GM12878 (cell line): ENCODE results near the gene HMGCL. TPM values are rescaled to one million over a fixed set of nuclear protein-coding genes. Genes with fewer than 3 reads are reported as not detected.

Source experiments
- BACH1 ChIP-seq: fragments of 450-650 bp; IDR thresholded peaks from 2 replicates; pipeline ENCODE4 v1.6.1; 2017; ENCODE audit warnings: mild to moderate bottlenecking, borderline replicate concordance
- CBX5 ChIP-seq: sonication (generic); IDR thresholded peaks from 2 replicates; pipeline ENCODE4 v1.6.1; 2016; ENCODE audit warnings: low read depth, moderate library complexity, mild to moderate bottlenecking, inconsistent platforms
- CHD2 ChIP-seq: IDR thresholded peaks from 2 replicates; pipeline ENCODE4 v1.6.1; 2011; ENCODE audit warnings: low read depth, low read length, improper control_type of control experiment, borderline replicate concordance
- ETV6 ChIP-seq, 2 experiments: fragments of 450-650 bp in 1 of 2; IDR thresholded peaks in 1 of 2; conservative IDR thresholded peaks in 1 of 2; 2 replicates each; pipeline ENCODE4 v1.6.1; 2014; ENCODE audit warnings: antibody characterized with exemption in 1 of 2, borderline replicate concordance in 1 of 2, low read depth in 1 of 2, mild to moderate bottlenecking in 1 of 2, moderate library complexity in 1 of 2
- JUNB ChIP-seq: IDR thresholded peaks from 2 replicates; pipeline ENCODE4 v1.6.1; 2016; ENCODE audit warnings: antibody characterized with exemption, mild to moderate bottlenecking
- MYC ChIP-seq: IDR thresholded peaks from 2 replicates; pipeline ENCODE4 v1.6.1; 2011; ENCODE audit warnings: mild to moderate bottlenecking, low read length, moderate library complexity, inconsistent platforms; ENCODE audit not compliant: insufficient read depth, insufficient replicate concordance, insufficient read length, severe bottlenecking
- NFXL1 ChIP-seq: fragments of 450-650 bp; IDR thresholded peaks from 2 replicates; pipeline ENCODE4 v1.6.1; 2017; ENCODE audit warnings: antibody characterized with exemption, mild to moderate bottlenecking, borderline replicate concordance
- NFYB ChIP-seq: IDR thresholded peaks from 2 replicates; pipeline ENCODE4 v1.6.1; 2011; ENCODE audit warnings: low read depth, mild to moderate bottlenecking, low read length, improper control_type of control experiment, moderate library complexity; ENCODE audit not compliant: insufficient read depth
- SIN3A ChIP-seq: IDR thresholded peaks from 2 replicates; pipeline ENCODE4 v1.6.1; 2012; ENCODE audit warnings: low read depth, low read length, improper control_type of control experiment
- SMARCA5 ChIP-seq: fragments of 450-650 bp; IDR thresholded peaks from 2 replicates; pipeline ENCODE4 v1.6.1; 2017; ENCODE audit warnings: mild to moderate bottlenecking
- SP1 ChIP-seq: IDR thresholded peaks from one replicate; pipeline ENCODE4 v1.6.1; 2011; ENCODE audit warnings: low read depth, low read length
- SREBF1 ChIP-seq: IDR thresholded peaks from 2 replicates; pipeline ENCODE4 v1.6.1; 2012; ENCODE audit warnings: mild to moderate bottlenecking, low read length
- SUZ12 ChIP-seq: fragments of 200-600 bp; sonication (generic); IDR thresholded peaks from one replicate; pipeline ENCODE4 v1.6.1; 2018; ENCODE audit warnings: antibody characterized with exemption, mild to moderate bottlenecking; ENCODE audit not compliant: unreplicated experiment
- TAF1 ChIP-seq: IDR thresholded peaks from 2 replicates; pipeline ENCODE4 v1.6.1; 2011; ENCODE audit warnings: mild to moderate bottlenecking, low read depth, low read length, borderline replicate concordance
- TCF7 ChIP-seq: IDR thresholded peaks from 2 replicates; pipeline ENCODE4 v1.6.1; 2014; ENCODE audit warnings: antibody characterized with exemption, borderline replicate concordance
- YY1 ChIP-seq: IDR thresholded peaks from 2 replicates; pipeline ENCODE4 v1.6.1; 2011; ENCODE audit warnings: low read depth, mild to moderate bottlenecking, low read length
- ZBED1 ChIP-seq: IDR thresholded peaks from 2 replicates; pipeline ENCODE4 v1.6.1; 2016; ENCODE audit warnings: borderline replicate concordance
- ZNF274 ChIP-seq: IDR thresholded peaks from one replicate; pipeline ENCODE4 v1.8.0; 2011; ENCODE audit not compliant: insufficient read length, insufficient read depth
- polyA plus RNA-seq, 11 experiments: library from polyadenylated mRNA; depleted of rRNA in 4 of 11; unstranded in 6 of 11; stranded (reverse) in 5 of 11; fragments of >200 nt; fragmentation: Nextera tagmentation in 4 of 11; fragmentation: Illumina TruSeq in 1 of 11; extraction: Ambion mirVana in 4 of 11; extraction: Trizol in 1 of 11; gene quantifications; 1 replicate in 1 of 11; 2 replicates in 10 of 11; pipeline versions ENCODE4 v1.2.1 to v1.2.3, GENCODE V29; 2011 to 2016; ENCODE audit warnings: inconsistent platforms in 2 of 11, missing spikeins in 2 of 11, low read depth in 1 of 11
- total RNA-seq, 4 experiments: library from RNA; depleted of rRNA in 3 of 4; stranded (reverse); fragments of >200 nt in 3 of 4; fragmentation: Illumina TruSeq in 1 of 4; extraction: Trizol in 1 of 4; gene quantifications; 2 replicates each; pipeline versions ENCODE4 v1.2.1 to v1.2.3, GENCODE V29; 2013 to 2021
- TF ChIP-seq, protein P1 (sequence below): fragments of 450-650 bp; formaldehyde crosslinking; IDR thresholded peaks from 2 replicates; pipeline ENCODE4 v1.4.0; 2020; ENCODE audit warnings: mild to moderate bottlenecking, moderate library complexity
- TF ChIP-seq, protein P2 (sequence below): fragments of 450-650 bp; IDR thresholded peaks from 2 replicates; pipeline ENCODE4 v1.6.1; 2018; ENCODE audit warnings: mild to moderate bottlenecking, low read depth, moderate library complexity; ENCODE audit not compliant: partially characterized antibody
- TF ChIP-seq, protein P3 (sequence below): fragments of 450-650 bp; formaldehyde crosslinking; IDR thresholded peaks from 2 replicates; pipeline ENCODE4 v1.5.0; 2022; ENCODE audit warnings: mild to moderate bottlenecking, missing genetic modification characterization

HMGCL gene
- total and polyA plus RNA-seq, 10 of the 15 experiments (the other 5 are each of a cell fraction or from before 2014, with no cell fraction given): 29.4 to 127 (median 36.4) TPM

DNA sequence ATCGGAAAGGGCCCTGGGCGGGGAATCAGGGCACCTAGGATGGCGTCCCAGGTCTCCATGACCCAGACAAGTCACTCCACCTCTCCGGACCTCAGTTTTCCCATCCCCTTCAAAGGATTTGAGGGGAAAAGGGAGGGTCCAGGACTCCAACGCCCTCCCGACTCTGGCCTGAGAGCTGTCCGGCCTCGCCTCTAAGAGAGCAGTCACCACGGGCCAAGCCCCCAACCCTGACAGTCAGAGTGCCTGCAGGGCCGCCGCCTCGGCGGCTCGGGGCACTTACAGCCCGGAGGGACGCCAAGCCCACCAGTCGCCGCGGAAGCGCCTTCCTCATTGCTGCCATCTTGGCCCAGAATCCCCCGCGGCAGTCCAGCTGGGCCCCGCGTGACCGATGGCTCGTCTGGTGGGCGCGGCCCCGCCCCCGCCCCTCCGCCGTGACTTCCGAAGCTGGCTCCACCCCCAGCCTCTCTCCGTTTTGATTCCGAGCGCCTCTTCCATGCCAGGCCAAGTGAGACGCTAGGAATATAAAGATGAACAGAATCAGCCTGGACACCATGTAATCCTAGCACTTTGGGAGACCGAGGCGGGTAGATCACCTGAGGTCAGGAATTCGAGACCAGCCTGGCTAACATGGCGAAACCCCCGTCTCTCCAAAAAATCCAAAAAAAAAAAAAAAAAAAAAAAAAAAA is at the start of gene HMGCL (continued):
- TF ChIP-seq, protein P1, sequence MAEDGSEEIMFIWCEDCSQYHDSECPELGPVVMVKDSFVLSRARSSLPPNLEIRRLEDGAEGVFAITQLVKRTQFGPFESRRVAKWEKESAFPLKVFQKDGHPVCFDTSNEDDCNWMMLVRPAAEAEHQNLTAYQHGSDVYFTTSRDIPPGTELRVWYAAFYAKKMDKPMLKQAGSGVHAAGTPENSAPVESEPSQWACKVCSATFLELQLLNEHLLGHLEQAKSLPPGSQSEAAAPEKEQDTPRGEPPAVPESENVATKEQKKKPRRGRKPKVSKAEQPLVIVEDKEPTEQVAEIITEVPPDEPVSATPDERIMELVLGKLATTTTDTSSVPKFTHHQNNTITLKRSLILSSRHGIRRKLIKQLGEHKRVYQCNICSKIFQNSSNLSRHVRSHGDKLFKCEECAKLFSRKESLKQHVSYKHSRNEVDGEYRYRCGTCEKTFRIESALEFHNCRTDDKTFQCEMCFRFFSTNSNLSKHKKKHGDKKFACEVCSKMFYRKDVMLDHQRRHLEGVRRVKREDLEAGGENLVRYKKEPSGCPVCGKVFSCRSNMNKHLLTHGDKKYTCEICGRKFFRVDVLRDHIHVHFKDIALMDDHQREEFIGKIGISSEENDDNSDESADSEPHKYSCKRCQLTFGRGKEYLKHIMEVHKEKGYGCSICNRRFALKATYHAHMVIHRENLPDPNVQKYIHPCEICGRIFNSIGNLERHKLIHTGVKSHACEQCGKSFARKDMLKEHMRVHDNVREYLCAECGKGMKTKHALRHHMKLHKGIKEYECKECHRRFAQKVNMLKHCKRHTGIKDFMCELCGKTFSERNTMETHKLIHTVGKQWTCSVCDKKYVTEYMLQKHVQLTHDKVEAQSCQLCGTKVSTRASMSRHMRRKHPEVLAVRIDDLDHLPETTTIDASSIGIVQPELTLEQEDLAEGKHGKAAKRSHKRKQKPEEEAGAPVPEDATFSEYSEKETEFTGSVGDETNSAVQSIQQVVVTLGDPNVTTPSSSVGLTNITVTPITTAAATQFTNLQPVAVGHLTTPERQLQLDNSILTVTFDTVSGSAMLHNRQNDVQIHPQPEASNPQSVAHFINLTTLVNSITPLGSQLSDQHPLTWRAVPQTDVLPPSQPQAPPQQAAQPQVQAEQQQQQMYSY (CRISPR knock-in tag): no peak
- TF ChIP-seq BACH1: peak; percentile 80
- TF ChIP-seq TAF1: peak; percentile 98
- no peak for TF ChIP-seq SUZ12
- TF ChIP-seq TCF7: no peak
- no peak for TF ChIP-seq JUNB
- TF ChIP-seq SIN3A: peak; percentile 82; the same call in 1 of the 2 replicates
- TF ChIP-seq ZNF274: no peak
- TF ChIP-seq ZBED1: no peak
- peak; percentile 99 for TF ChIP-seq YY1
- no peak for TF ChIP-seq ETV6 (conservative IDR thresholded peaks at IDR 0.05 in 1 of 2, IDR thresholded peaks at IDR 0.05 in 1 of 2; ENCODE audit: borderline replicate concordance in 1 of 2, low read depth in 1 of 2)
- no peak for TF ChIP-seq CBX5
- peak; percentile 52 for TF ChIP-seq SP1
- no peak for TF ChIP-seq MYC
- 0 out of 2 replicates have a peak, but pooled peaks have one; percentile 18 for TF ChIP-seq SREBF1
- peak; percentile 76; the same call in 1 of the 2 replicates for TF ChIP-seq SMARCA5
- TF ChIP-seq, protein P2, sequence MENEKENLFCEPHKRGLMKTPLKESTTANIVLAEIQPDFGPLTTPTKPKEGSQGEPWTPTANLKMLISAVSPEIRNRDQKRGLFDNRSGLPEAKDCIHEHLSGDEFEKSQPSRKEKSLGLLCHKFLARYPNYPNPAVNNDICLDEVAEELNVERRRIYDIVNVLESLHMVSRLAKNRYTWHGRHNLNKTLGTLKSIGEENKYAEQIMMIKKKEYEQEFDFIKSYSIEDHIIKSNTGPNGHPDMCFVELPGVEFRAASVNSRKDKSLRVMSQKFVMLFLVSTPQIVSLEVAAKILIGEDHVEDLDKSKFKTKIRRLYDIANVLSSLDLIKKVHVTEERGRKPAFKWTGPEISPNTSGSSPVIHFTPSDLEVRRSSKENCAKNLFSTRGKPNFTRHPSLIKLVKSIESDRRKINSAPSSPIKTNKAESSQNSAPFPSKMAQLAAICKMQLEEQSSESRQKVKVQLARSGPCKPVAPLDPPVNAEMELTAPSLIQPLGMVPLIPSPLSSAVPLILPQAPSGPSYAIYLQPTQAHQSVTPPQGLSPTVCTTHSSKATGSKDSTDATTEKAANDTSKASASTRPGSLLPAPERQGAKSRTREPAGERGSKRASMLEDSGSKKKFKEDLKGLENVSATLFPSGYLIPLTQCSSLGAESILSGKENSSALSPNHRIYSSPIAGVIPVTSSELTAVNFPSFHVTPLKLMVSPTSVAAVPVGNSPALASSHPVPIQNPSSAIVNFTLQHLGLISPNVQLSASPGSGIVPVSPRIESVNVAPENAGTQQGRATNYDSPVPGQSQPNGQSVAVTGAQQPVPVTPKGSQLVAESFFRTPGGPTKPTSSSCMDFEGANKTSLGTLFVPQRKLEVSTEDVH: no peak
- TF ChIP-seq CHD2: no peak; the same call in 1 of the 2 replicates
- TF ChIP-seq, protein P3, sequence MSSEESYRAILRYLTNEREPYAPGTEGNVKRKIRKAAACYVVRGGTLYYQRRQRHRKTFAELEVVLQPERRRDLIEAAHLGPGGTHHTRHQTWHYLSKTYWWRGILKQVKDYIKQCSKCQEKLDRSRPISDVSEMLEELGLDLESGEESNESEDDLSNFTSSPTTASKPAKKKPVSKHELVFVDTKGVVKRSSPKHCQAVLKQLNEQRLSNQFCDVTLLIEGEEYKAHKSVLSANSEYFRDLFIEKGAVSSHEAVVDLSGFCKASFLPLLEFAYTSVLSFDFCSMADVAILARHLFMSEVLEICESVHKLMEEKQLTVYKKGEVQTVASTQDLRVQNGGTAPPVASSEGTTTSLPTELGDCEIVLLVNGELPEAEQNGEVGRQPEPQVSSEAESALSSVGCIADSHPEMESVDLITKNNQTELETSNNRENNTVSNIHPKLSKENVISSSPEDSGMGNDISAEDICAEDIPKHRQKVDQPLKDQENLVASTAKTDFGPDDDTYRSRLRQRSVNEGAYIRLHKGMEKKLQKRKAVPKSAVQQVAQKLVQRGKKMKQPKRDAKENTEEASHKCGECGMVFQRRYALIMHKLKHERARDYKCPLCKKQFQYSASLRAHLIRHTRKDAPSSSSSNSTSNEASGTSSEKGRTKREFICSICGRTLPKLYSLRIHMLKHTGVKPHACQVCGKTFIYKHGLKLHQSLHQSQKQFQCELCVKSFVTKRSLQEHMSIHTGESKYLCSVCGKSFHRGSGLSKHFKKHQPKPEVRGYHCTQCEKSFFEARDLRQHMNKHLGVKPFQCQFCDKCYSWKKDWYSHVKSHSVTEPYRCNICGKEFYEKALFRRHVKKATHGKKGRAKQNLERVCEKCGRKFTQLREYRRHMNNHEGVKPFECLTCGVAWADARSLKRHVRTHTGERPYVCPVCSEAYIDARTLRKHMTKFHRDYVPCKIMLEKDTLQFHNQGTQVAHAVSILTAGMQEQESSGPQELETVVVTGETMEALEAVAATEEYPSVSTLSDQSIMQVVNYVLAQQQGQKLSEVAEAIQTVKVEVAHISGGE: no peak
- TF ChIP-seq NFXL1: no peak
- TF ChIP-seq NFYB: no peak
